B cell (primary cell): Measurements from ENCODE around the gene ZNF223.

Experiments
- EZH2 ChIP-seq: IDR thresholded peaks from 2 replicates; pipeline ENCODE4 v1.6.1; 2012; ENCODE audit warnings: borderline replicate concordance, low read depth, mild to moderate bottlenecking, moderate library complexity, low read length; ENCODE audit not compliant: insufficient read depth, poor library complexity, severe bottlenecking
- TF ChIP-seq, protein P1 (sequence below): fragments of 200-600 bp; IDR thresholded peaks from one replicate; pipeline ENCODE4 v1.8.0; 2022; ENCODE audit warnings: antibody characterized with exemption, mild to moderate bottlenecking

DNA sequence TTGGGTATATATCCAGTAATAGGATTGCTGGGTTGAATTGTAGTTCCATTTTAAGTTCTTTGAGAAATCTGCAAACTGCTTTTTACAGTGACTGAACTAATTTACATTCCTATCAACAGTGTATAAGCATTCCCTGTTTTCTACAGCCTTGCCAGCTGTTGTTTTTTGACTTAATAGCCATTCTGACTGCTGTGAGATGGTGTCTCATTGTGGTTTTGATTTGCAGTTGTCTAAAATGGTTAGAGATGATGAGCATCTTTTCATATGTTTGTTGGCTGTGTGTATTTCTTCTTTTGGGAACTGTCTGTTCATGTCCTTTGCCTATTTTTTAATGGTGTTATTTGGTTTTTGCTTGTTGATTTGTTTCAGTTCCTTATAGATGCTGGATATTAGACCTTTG, 30.6 kb upstream of the ZNF223 start:
- TF ChIP-seq EZH2, result no peak
- TF ChIP-seq, protein P1, sequence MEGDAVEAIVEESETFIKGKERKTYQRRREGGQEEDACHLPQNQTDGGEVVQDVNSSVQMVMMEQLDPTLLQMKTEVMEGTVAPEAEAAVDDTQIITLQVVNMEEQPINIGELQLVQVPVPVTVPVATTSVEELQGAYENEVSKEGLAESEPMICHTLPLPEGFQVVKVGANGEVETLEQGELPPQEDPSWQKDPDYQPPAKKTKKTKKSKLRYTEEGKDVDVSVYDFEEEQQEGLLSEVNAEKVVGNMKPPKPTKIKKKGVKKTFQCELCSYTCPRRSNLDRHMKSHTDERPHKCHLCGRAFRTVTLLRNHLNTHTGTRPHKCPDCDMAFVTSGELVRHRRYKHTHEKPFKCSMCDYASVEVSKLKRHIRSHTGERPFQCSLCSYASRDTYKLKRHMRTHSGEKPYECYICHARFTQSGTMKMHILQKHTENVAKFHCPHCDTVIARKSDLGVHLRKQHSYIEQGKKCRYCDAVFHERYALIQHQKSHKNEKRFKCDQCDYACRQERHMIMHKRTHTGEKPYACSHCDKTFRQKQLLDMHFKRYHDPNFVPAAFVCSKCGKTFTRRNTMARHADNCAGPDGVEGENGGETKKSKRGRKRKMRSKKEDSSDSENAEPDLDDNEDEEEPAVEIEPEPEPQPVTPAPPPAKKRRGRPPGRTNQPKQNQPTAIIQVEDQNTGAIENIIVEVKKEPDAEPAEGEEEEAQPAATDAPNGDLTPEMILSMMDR, result no peak
